ENCODE measurements around the gene FYN.

The FYN gene

DNA sequence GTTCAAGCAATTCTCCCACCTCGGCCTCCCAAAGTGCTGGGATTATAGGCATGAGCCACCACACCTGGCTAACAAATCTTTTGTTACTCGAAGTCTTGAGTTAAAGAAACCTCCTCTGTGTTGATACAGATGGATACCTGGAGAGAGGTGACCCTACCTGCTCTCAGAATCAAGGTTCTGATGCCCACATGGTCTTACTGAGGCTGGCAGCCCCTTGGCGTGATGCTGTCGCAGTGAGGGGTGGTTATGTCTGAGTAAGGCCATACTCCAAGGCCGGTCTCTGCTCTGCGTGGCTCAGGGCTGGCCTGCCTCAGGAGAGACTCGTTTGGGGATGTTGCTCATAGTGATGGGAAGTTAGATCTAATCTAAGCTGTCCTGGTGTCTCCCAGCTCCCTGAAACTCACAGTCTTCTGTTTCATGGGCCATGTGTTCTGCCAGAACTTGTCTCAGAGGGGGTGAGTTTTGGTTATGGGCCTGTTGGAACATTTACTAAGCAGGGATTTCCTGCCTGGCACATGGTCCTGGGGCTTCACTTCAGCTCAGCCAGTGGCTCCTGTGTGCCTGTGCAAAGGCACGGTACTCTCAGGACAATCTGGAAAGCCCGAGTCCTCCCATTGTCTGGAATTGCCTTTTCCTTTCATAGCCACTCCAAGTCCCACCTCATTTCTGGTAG lies 250.1 kb downstream of the FYN start:
- H3K36me3 ChIP-seq (ENCODE audit: control insufficient read depth, low read length) = no peaks in the 10 kb centered on the region
- no peaks in the 10 kb centered on the region for H4K20me1 ChIP-seq (ENCODE audit: control insufficient read depth, insufficient read depth, low read depth, low read length)
- H3K4me2 ChIP-seq (ENCODE audit: low read length) = no peak overlapping the region
- no peaks in the 10 kb centered on the region for H3K9me2 ChIP-seq (replicated peaks; ENCODE audit: control insufficient read depth, low read length)
- no peaks in the 10 kb centered on the region for H3K4me1 ChIP-seq (ENCODE audit: control insufficient read depth, low read length)
- H3K27ac ChIP-seq (ENCODE audit: low read depth, low read length) = no peak overlapping the region
- H3K79me2 ChIP-seq (ENCODE audit: control insufficient read depth, low read length) = no peaks in the 10 kb centered on the region
- no peaks in the 10 kb centered on the region for H3K9me3 ChIP-seq (ENCODE audit: control insufficient read depth, insufficient read depth, low read length)
- no peak for TF ChIP-seq EZH2phosphoT487 (IDR thresholded peaks at IDR 0.05; ENCODE audit: borderline replicate concordance, low read length)
- TF ChIP-seq, protein P1, sequence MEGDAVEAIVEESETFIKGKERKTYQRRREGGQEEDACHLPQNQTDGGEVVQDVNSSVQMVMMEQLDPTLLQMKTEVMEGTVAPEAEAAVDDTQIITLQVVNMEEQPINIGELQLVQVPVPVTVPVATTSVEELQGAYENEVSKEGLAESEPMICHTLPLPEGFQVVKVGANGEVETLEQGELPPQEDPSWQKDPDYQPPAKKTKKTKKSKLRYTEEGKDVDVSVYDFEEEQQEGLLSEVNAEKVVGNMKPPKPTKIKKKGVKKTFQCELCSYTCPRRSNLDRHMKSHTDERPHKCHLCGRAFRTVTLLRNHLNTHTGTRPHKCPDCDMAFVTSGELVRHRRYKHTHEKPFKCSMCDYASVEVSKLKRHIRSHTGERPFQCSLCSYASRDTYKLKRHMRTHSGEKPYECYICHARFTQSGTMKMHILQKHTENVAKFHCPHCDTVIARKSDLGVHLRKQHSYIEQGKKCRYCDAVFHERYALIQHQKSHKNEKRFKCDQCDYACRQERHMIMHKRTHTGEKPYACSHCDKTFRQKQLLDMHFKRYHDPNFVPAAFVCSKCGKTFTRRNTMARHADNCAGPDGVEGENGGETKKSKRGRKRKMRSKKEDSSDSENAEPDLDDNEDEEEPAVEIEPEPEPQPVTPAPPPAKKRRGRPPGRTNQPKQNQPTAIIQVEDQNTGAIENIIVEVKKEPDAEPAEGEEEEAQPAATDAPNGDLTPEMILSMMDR (IDR thresholded peaks at IDR 0.05; ENCODE audit: low read depth, low read length, poor library complexity, severe bottlenecking) = no peak
- peaks cover 11% of the 10 kb centered on the region; the same call in 1 of the 2 replicates for H3K27me3 ChIP-seq (ENCODE audit: control insufficient read depth, low read length)
- H3K4me3 ChIP-seq (ENCODE audit: low read length) = no peak overlapping the region
- H3F3A ChIP-seq (ENCODE audit: control insufficient read depth, insufficient read depth) = no peaks in the 10 kb centered on the region

DNA sequence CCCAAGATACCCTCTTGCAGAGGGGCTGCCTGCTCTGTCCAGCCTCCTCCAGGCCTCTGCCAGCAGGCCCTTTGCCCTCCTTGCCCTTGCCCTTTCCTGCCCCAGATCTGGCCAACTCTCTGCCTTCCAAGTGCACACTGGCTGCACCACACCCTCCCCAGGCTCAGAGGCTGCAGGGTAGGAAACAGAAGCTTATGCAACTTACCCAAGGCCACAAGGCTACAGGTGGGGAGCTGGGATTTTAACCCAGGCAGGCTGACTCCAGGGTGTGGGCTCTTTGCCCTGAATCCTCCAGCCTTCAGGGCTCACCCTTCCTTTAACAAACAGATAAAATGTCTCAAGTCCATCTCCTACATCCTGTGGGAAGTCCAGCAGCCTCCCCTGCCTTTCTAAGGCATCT lies 253.1 kb downstream of the FYN start:
- Histone ChIP-seq H3K9me3 (ENCODE audit: control insufficient read depth, insufficient read depth, low read length) (no peaks in the 10 kb centered on the region), H3K4me2 (ENCODE audit: low read length) (no peak overlapping the region), H3K36me3 (ENCODE audit: control insufficient read depth, low read length) (no peaks in the 10 kb centered on the region), H3F3A (ENCODE audit: control insufficient read depth, insufficient read depth) (no peaks in the 10 kb centered on the region), H3K27ac (ENCODE audit: low read depth, low read length) (no peak overlapping the region), H3K4me1 (ENCODE audit: control insufficient read depth, low read length) (no peaks in the 10 kb centered on the region), H3K4me3 (ENCODE audit: low read length) (no peak overlapping the region), H3K9me2 (replicated peaks; ENCODE audit: control insufficient read depth, low read length) (no peaks in the 10 kb centered on the region), H3K79me2 (ENCODE audit: control insufficient read depth, low read length) (no peaks in the 10 kb centered on the region), H3K27me3 (ENCODE audit: control insufficient read depth, low read length) (peaks cover 8% of the 10 kb centered on the region; the same call in 1 of the 2 replicates), H4K20me1 (ENCODE audit: control insufficient read depth, insufficient read depth, low read depth, low read length) (no peaks in the 10 kb centered on the region)
- TF ChIP-seq, protein P1 (IDR thresholded peaks at IDR 0.05; ENCODE audit: low read depth, low read length, poor library complexity, severe bottlenecking) = no peak
- no peak for TF ChIP-seq EZH2phosphoT487 (IDR thresholded peaks at IDR 0.05; ENCODE audit: borderline replicate concordance, low read length)

- no peak overlapping the region for H3K27ac ChIP-seq (ENCODE audit: low read depth, low read length)
- H3K4me3 ChIP-seq (ENCODE audit: low read length) = no peak overlapping the region
- TF ChIP-seq, protein P1 (IDR thresholded peaks at IDR 0.05; ENCODE audit: low read depth, low read length, poor library complexity, severe bottlenecking) = no peak
- TF ChIP-seq EZH2phosphoT487 (IDR thresholded peaks at IDR 0.05; ENCODE audit: borderline replicate concordance, low read length) = no peak
- H3K27me3 ChIP-seq (ENCODE audit: control insufficient read depth, low read length) = peaks cover 21% of the 10 kb centered on the region
- H3K4me1 ChIP-seq (ENCODE audit: control insufficient read depth, low read length) = no peaks in the 10 kb centered on the region
- H3K36me3 ChIP-seq (ENCODE audit: control insufficient read depth, low read length) = no peaks in the 10 kb centered on the region
- no peak overlapping the region for H3K4me2 ChIP-seq (ENCODE audit: low read length)
- H3K9me3 ChIP-seq (ENCODE audit: control insufficient read depth, insufficient read depth, low read length) = no peaks in the 10 kb centered on the region
- no peaks in the 10 kb centered on the region for H3K79me2 ChIP-seq (ENCODE audit: control insufficient read depth, low read length)
- no peaks in the 10 kb centered on the region for H3K9me2 ChIP-seq (replicated peaks; ENCODE audit: control insufficient read depth, low read length)
- H3F3A ChIP-seq (ENCODE audit: control insufficient read depth, insufficient read depth) = no peaks in the 10 kb centered on the region
- no peaks in the 10 kb centered on the region for H4K20me1 ChIP-seq (ENCODE audit: control insufficient read depth, insufficient read depth, low read depth, low read length)
Measured at GRCh38 chr6:111618407-111618806, 254.8 kb downstream of the FYN start.

Data from DOHH2 (cell line).